HuH-7.5 (cell line): ENCODE measurements around the gene RSRP1.
"Not testable (repeated sequence)": the region's sequence is repeated elsewhere in the genome, so short reads cannot be mapped to it uniquely, and the experiment has no call there.

Source experiments
- DNase-seq: peaks from one replicate; pipeline ENCODE4 v3.0.0; 2011; ENCODE audit warnings: low spot score

Gene RSRP1

DNA sequence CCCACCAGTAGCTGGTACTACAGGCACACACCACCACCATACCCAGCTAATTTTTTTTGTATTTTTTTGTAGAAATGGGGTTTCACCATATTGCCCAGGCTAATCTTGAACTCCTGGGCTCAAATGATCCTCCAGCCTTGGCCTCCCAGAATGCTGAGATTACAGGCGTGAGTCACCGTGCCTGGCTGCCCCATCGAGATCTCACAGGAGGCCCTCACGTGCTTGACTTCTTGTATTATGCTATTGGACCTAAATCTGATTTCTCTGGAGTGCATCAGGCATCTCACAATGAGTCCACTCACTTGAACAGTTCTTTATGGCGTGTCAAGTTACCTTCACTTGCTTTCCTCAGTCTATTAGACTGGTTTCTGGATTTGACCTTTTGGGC, 9.3 kb upstream of the RSRP1 start:
- DNase-seq, result no peak

DNA sequence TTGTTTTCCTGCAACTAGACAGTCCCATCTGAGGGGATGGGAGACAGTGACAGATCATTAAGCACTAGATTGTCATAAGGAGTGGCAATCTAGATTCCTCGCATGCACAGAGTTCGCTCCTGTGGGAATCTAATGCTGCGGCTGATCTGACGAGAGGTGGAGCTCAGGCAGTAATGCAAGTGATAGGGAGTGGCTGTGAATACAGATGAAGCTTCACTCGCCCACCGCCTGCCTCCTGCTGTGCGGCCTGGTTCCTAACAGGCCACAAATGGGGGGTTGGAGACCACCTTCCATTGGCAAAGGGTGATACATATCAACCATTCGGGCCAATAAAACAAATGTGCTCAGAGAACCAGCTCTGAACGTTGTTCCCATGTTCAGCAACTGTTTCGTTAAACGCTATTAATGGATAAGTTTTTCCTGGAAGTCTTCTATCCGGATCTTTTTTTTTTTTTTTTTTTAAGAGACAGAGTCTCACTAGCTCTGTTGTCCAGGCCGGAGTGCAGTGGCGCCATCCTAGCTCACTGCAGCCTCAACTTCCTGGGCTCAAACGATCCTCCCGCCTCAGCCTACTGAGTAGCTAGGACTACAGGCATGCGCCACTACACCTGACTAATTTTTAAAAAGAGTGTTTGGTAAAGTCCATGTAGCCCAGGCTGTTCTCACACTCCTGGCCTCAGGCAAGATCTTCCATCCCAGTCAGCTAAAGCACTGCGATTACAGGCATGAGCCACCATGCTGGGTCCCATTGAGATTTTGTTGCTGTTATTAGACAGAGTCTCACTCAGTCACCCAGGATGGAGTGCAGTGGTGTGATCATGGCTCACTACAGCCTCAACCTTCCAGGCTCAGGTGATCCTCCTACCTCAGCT, 8.7 kb upstream of the RSRP1 start:
- no peak for DNase-seq

DNA sequence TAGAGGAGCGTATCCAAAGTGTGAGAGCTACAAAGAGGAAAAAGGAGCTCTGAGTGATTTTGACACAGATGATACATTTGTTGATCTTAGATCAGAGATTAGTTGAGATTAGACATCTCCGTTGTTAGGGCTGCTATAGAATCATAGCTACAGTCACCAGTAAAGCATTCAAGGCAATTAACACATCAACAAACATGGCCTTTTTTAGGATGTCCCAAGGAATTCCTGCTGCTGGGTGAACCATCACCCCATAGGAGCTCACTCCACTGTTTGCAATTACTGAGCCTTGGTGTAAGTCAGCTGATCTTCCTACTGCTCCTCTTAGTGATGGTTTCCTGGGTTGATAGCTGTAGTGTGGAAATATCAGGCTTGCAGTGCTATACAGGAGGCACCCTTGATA, 6.7 kb upstream of the RSRP1 start:
- no peak for DNase-seq

DNA sequence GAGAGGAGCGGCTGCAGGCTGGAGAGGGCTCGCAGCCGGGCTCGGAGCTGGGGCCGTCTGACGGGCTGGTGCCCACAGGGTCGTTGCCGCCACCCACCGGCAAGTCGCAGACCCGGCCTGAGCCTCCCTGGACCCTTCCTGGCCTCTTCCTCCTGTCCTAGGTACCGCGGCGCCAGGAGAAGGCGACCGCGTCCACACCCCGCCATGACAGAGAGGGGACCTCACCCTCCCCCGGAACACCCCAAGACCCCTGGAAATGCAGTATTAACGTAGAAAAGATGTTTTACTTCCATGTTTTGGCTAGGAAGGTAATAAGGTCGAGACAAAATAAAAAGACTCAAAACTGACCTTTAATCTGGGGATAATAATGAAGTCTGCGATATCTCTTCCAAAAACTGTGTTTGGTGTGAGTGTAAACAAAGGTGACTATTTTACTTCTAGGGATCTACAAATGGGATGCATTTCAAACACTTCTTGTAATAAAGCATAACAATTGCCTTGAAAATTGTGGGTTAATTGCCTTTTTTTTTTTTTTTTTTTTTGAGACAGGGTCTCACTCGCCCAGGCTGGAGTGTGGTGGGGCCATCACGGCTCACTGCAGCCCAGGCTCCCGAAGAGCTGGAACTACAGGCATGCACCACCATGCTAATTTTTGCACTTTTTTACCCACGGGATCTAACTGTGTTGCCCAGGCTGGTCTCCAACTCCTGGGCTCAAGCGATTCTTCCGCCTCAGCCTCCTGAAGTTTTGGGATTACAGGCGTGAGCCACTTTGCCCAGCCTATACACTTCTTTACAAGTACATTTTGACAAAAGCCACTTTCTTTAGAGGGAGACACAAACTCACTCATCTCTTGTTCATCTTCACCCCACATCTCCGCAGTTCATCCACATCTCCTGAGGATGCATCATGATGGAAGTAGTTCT, 838 bp upstream of the RSRP1 start:
- DNase-seq, result no peak

DNA sequence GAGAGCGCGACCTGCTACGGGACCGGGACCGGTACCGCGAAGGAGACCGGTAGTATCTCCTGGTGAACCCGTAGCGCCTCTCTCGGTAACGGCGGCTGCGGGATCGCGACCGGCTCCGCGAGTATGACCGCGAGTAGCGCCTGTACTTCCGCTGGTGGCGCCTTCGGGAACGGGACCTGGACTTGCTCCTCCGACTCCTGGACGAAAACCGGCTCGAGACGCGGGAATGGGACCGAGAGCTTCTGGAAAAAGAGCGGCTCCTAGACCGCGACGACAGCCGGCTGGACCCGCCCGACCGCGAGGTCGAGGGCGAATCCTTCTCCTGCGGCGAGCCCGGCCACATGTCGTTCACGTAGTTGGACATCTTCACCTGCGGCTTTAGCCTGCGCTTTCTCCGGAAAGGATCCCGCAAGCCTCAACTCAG, 642 bp downstream of the RSRP1 start:
- no peak for DNase-seq

DNA sequence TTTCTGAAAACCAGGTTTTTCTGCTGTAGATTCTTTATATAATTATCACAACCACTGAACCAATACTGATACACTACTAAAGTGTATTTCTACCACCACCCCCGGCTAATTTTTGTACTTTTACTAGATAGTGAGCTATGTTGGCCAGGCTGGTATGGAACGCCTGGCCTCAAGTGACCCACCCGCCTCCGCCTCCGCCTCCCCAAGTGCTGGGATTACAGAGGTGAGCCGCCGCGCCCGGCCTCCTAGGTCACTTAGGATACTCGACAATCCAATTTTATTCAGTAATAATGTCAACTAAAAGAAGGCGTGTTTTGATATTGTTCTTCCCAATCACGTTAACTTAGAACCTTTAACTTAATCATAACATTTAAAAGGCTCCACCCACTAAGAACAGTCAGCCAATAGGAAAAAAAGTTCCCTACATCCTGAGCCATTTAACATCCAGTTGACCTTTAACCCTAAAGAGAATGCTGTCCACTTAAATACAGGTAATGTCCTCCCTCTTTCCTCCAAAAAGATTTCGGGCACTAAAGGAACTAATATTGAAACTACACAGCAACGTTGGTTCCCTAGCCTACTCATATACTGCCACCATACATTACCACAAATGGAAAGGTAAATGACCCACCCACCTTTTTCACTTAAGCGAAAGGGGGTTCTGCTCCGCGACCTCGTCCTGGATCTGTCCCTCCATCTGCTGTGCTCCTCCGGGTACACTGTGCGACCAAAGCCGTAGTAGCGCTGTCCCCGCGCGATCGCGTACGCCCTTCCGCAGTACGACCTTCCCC, 1.2 kb downstream of the RSRP1 start:
- peak; percentile 41 for DNase-seq

DNA sequence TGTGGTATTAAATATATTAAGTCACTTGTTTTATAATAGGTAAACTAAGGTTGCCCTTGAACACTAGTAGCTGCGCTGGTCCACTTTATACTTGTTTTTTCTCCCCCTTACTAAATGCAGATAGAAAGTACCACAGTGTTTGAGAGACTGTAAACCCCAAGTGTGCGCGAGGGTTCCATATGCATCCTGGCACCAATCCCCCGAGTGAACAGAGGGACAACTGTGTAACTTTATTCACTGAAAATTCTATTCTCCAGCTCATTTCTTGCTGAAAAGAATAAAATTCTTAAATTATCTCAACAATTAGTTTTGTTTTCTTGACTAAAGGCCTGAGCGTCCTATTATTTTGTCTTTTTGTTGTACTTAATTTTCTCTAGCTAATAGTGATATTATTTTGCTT, 1.9 kb downstream of the RSRP1 start:
- DNase-seq, result no peak

DNA sequence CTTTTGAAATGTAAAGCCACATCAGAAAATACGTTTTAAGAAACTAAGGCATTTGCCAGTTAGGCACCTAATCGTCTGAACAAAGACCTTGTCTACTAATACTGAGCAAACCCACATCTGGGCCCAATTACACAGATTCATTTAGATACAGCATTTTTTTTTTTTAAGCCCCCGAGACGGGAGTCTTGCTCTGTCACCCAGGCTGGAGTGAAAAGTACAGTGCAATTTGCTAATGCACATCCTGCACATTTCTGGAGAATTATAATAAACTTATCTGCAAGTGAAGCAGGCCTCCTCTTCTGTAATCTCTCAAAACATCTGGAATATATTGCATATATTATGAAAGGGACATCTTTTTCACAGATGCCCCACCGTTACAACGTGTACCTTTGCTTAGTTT, 3.3 kb downstream of the RSRP1 start:
- DNase-seq, result no peak

DNA sequence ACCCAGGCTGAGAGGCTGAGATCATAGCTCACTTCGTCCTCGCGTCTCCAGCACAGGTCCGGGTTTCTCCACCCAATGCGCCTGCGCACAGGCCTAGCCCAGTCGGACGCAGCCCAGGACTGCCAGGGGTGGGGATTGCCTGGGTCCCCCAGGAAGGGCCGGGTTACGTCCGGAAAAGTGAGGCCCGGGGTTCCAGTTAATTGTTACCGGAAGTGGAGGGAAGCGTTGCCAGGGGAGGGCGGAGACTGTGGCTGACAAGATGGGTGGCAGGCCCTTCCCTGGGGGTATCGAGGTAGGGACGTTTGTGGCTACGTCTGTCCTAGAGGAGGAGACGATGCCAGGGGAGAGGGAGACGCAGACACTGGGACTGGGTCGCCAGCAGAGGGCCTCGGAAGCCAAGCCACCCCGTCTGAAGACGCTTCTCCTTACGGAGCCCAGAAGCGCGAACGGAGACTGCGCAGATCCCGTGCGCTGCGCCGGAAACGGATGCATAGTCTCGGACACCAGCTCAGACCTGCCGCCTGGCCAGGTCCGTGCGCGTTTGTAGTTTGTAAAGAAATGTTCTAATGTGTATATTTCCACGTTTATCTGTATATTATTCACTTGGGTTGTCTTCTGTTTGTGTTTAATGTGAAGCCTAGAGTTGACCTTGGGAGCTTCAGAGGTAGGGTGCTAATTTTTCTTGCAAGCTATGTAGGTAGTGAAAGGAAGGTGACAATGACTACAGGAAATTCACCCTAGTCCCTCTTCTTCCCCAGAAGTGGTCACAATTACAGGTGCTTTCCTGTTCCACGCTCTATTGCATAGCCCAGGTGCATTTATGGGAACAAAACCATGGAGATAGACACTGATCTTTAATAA, 7.3 kb downstream of the RSRP1 start:
- DNase-seq, result peak; percentile 57

DNA sequence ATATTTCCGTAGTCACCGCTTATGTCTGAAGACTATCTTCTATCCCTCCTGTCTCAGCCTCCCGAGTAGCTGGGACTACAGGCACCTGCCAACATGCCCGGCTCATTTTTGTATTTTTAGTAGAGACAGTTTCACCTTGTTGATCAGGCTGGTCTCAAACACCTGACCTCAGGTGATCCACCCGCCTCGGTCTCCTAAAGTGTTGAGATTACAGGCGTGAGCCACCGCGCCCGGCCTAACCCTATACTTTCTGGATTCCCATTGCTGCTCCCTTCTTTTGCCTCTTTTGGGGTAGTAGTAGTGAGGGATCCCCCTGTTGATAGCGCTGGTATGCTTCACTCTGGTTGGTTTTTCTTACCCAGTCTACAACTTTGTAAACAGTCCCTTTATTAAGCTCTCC, 9.2 kb downstream of the RSRP1 start:
- DNase-seq, result no peak

DNA sequence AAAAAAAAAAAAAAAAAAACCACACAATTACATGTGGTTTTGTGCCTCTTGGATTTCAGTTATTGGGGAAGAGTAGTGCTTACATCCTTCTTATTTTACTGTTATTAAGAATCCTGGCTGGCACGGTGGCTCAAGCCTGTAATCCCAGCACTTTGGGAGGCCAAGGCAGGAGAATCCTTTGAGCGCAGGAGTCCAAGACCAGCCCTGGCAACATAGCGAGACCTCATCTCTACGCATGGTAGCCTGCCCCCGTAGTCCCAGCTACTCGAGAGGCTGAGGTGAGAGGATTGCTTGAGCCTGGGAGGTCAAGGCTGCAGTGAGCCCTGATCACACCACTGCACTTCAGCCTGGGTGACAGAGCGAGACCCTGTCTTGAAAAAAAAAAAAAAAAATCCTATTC, 11.0 kb downstream of the RSRP1 start:
- DNase-seq, result not testable (repeated sequence)

DNA sequence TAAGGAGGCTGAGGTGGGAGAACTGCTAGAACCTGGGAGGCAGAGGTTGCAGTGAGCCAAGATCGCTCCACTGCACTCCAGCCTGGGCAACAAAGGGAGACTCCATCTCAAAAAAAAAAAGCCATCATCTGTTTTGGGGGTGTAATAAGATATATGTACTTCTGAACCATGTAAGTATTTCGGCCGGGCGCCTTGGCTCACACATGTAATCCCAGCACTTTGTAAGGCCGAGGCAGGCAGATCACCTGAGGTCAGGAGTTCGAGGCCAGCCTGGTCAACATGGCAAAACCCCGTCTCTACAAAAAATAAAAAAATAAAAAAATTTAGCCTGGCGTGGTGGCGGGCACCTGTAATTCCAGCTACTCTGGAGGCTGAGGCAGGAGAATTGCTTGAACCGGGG, 11.8 kb downstream of the RSRP1 start:
- DNase-seq, result not testable (repeated sequence)

DNA sequence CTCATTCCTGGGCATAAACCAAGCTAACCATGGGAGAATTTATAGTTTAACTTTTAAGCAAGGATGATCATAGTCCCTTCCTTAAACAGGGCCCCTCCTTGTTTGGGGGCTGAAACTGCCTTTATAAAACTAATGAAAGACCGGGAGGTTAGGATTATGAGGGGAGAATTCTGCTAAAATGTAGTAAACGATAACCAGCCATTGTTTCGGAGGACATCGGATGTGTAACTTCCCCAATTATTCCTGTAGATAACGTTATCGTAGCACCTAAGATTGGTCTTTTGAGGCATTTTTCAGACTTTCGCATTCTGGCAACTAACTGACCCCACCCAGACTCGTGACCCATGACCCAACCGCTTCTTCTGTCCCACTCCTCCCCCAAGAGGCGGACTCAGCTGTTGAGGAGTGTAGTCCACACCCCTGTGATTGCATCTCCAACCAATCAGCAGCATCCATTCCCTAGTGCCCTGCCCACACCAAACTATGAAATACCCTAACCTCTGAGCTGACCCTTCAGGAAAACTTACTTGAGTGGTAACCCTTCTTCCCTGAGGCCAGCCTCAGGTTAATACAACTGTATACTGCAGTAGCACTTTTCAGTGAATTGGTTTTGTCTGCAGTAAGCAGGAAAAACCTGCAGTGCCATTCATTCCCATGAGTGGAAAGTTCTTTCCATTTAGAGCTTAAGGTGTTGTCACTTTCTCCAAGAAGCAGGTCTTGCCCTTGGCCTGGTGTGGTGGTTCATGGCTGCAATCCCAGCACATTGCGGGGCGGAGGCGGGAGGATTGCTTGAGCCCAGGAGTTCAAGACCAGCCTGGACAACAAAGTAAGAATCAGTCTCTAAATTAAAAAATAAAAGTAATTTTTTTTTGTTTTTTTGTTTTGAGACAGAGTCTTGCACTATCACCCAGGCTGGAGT, 14.1 kb downstream of the RSRP1 start:
- DNase-seq, result peak; percentile 55

DNA sequence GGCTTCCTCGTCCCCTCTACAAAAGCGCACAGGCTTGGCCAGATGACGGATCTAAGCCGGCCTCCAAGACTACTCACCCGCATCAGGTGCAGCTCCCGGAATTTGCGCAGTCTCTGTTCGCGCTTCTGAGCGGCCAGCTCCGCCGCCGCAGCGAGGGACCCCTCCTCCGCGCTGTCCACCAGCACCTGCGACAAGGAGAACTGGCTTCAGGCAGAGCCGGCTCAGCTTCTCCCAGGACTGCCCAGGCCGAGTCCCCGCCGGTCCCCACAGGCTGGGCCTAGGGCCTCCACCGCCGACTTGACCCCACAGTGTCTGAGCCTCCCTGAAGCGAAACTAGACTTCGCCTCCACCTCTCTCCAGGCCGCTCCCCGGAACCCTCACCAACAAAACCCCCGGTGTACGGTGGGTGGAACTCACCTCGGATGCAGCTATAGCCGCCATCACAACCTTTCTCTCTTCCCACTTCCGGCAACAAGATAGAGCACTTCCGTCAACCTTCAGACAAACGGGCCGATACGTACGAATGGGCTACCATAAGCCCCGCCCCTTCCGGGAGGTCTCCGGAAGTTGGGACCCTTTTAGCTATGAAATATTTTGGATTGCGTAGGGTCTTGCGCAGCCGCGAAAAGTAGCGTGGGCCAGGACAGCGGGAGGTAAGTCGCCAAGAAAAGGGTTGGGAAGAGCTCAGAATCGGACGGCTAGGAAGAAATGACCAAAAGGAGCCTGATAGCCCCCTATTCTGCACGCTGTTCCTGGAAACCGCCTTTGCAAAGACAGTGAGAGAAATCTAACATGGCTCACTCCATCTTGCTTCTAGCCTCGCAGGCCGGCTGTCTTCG, 15.0 kb downstream of the RSRP1 start, which contains the start of gene SYF2:
Gene SYF2 (minus strand): TSS at position 476 of the 839 bp plus-strand sequence. CDS start 35 bp downstream, at position 441.
- DNase-seq, result peak; percentile 78

DNA sequence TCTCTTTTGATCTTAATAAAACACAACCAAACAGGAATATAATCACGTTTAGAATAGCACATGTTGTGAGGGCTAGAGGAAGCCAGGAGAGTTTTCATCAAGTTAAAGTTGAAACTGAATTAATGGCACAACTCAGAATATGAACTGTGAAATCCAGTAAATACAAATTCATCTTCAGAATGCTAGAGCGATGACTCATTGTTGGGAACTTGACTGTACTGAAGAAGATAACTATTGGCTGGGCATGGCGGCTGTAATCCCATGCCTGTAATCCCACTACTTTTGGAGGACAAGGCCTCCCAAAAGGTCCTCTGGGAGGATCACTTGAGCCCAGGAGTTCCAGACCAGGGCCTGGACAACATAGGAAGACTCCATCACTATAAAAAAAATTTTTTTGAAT, 23.8 kb downstream of the RSRP1 start:
- DNase-seq, result no peak

DNA sequence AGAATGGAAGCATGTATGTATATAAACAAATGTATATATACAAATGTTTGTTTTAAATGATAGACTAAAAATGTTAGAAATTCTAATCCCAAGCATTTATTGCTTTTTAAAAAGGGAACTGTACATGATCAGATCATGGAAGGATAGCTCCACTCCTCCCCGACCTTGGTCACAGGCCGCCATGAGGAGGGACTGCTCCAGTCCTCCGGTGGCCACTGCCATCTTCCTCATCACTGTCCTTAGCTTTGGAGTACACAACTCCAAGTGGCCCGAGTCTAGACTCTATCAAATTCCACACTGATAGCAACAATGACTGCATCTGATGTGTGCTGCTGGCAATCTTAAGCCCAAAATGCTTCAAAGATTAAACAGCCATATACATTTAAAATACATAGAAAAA, 24.6 kb downstream of the RSRP1 start:
- no peak for DNase-seq

DNA sequence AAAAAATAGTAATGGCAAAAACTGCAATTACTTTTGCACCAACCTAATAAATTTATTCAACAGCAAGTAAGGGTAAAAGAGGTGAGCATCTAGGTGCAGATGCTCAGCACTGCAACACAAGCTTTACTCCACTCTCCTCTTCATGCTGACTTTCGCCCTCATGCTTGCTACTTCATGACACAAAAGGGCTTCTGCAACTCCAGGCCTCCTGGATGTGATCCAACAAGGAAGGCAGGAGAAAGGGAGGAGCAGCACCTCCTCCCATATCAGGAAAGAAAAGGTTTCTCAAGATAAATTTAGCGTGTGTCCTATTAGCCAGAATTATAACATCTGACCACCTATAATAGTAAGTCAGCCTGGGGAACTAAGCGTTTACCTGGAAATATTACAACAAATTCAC, 26.6 kb downstream of the RSRP1 start:
- no peak for DNase-seq

DNA sequence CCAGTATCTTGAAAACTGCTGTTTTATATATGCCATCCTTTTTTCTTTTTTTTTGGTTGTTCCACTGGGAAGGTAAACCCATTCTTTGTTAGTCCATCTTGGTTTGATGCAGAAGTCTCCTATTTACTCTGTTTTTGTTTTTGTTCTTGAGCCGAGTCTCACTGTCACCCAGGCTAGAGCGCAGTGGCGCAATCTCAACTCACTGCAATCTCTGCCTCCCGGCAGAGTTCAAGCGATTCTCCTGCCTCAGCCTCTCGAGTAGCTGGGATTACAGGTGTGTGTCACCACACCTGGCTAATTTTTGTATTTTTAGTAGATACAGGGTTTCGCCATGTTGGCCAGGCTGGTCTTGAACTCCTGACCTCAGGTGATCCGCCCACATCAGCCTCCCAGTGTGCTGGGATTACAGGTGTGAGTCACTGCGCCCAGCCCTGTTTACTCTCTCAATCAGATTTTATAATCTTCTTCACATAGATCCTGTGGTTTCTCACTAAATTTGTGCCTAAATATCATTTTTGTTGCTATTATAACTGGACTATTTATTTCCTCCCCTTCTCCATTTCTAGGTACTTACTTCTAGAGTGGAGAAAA, 27.5 kb downstream of the RSRP1 start:
- DNase-seq, result no peak
